CD14-positive monocyte (primary cell): Measurements from ENCODE around the gene ODC1. TPM values are rescaled to one million over a fixed set of nuclear protein-coding genes. Genes with fewer than 3 reads are reported as not detected.

Source experiments
- DNase-seq, 3 donors: peaks; one replicate each; pipeline ENCODE4 v3.0.0-alpha.2; 2011 to 2022
- H2AFZ ChIP-seq: 2 replicates; pipeline ENCODE4 v1.6.0; 2012; ENCODE audit warnings: mild to moderate bottlenecking, low read depth, low read length, inconsistent platforms; ENCODE audit not compliant: insufficient read depth, poor library complexity, severe bottlenecking
- H3K27ac ChIP-seq, 2 donors: 1 replicate in 1 of 2; 2 replicates in 1 of 2; pipeline ENCODE4 v1.5.1; 2012 to 2013; ENCODE audit warnings: low read length in 2 of 2, control low read depth in 1 of 2, inconsistent platforms in 1 of 2, low read depth in 1 of 2, mild to moderate bottlenecking in 1 of 2
- H3K27me3 ChIP-seq, 2 donors: one replicate each; pipeline versions ENCODE4 v1.6.0 to v1.6.1; 2011 to 2013; ENCODE audit warnings: low read length in 2 of 2; ENCODE audit not compliant: control insufficient read depth in 2 of 2, insufficient read depth in 2 of 2
- H3K36me3 ChIP-seq, 2 donors: replicated peaks in 1 of 2; 1 replicate in 1 of 2; 2 replicates in 1 of 2; pipeline versions ENCODE4 v1.5.1 to v1.6.1; 2012 to 2013; ENCODE audit warnings: low read length in 2 of 2, control low read depth in 1 of 2, inconsistent platforms in 1 of 2, mild to moderate bottlenecking in 1 of 2; ENCODE audit not compliant: insufficient read depth in 2 of 2, control insufficient read depth in 1 of 2
- H3K4me1 ChIP-seq, 2 donors: 1 replicate in 1 of 2; 2 replicates in 1 of 2; pipeline versions ENCODE4 v1.5.1 to v1.6.1; 2012 to 2013; ENCODE audit warnings: low read length in 2 of 2, control low read depth in 1 of 2, inconsistent platforms in 1 of 2, mild to moderate bottlenecking in 1 of 2, moderate library complexity in 1 of 2; ENCODE audit not compliant: insufficient read depth in 2 of 2, control insufficient read depth in 1 of 2
- H3K4me2 ChIP-seq: replicated peaks from 2 replicates; pipeline ENCODE3; 2012; ENCODE audit warnings: low read length, moderate library complexity, mild to moderate bottlenecking; ENCODE audit not compliant: poor library complexity, severe bottlenecking; ENCODE audit errors: extremely low read depth
- H3K4me3 ChIP-seq, 3 experiments: fragments of 200-600 bp in 1 of 3; sonication (generic) in 1 of 3; replicated peaks in 1 of 3; 1 replicate in 2 of 3; 2 replicates in 1 of 3; pipeline ENCODE4 v1.5.1; 2011 to 2013; ENCODE audit warnings: low read length in 3 of 3, mild to moderate bottlenecking in 3 of 3, control low read depth in 2 of 3, low read depth in 2 of 3, inconsistent platforms in 1 of 3, moderate library complexity in 1 of 3
- H3K79me2 ChIP-seq: 2 replicates; pipeline ENCODE4 v1.6.0; 2012; ENCODE audit warnings: mild to moderate bottlenecking, control low read depth, inconsistent platforms, low read length, moderate library complexity; ENCODE audit not compliant: insufficient read depth
- H3K9ac ChIP-seq: 2 replicates; pipeline ENCODE4 v1.6.0; 2017; ENCODE audit warnings: low read length, mild to moderate bottlenecking; ENCODE audit not compliant: insufficient read depth, poor library complexity, severe bottlenecking
- H3K9me3 ChIP-seq, 2 donors: replicated peaks in 1 of 2; 1 replicate in 1 of 2; 2 replicates in 1 of 2; pipeline versions ENCODE4 v1.5.1 to v1.6.1; 2012 to 2013; ENCODE audit warnings: low read length in 2 of 2, control low read depth in 1 of 2; ENCODE audit not compliant: control insufficient read depth in 1 of 2, insufficient read depth in 1 of 2
- H4K20me1 ChIP-seq: 2 replicates; pipeline ENCODE4 v1.6.0; 2012; ENCODE audit warnings: mild to moderate bottlenecking, low read length, control low read depth, moderate library complexity; ENCODE audit not compliant: insufficient read depth
- H3K27ac Mint-ChIP-seq, 7 donors: one replicate each; pipeline ENCODE4 v1.8.0; 2020; ENCODE audit warnings: mild to moderate bottlenecking in 7 of 7, mixed read lengths in 7 of 7, moderate library complexity in 6 of 7, inconsistent platforms in 2 of 7
- H3K27me3 Mint-ChIP-seq, 3 donors: one replicate each; pipeline ENCODE4 v1.8.0; 2021 to 2022; ENCODE audit warnings: low read depth in 3 of 3, mild to moderate bottlenecking in 3 of 3, mixed read lengths in 3 of 3, moderate library complexity in 3 of 3, inconsistent platforms in 1 of 3
- H3K36me3 Mint-ChIP-seq, 2 donors: one replicate each; pipeline ENCODE4 v1.8.0; 2020; ENCODE audit warnings: mixed read lengths in 2 of 2, inconsistent platforms in 1 of 2, mild to moderate bottlenecking in 1 of 2
- H3K4me1 Mint-ChIP-seq: one replicate; pipeline ENCODE4 v1.8.0; 2020; ENCODE audit warnings: mild to moderate bottlenecking, mixed read lengths
- H3K4me3 Mint-ChIP-seq, 2 donors: one replicate each; pipeline ENCODE4 v1.8.0; 2020; ENCODE audit warnings: mild to moderate bottlenecking in 2 of 2, mixed read lengths in 2 of 2, moderate library complexity in 1 of 2
- H3K9me3 Mint-ChIP-seq, 7 donors: one replicate each; pipeline ENCODE4 v1.8.0; 2020 to 2022; ENCODE audit warnings: mixed read lengths in 7 of 7, mild to moderate bottlenecking in 6 of 7, moderate library complexity in 6 of 7, inconsistent platforms in 2 of 7
- WGBS: methylation state at CpG from one replicate; pipeline ENCODE4 v1.1.5; 2013; ENCODE audit warnings: missing lambda C conversion rate; ENCODE audit not compliant: insufficient coverage; 5-methylcytosine and 5-hydroxymethylcytosine counted together
- intact Hi-C, 2 donors: fragments of 100-400 bp; cut with micrococcal nuclease; formaldehyde crosslinking; loops; one replicate each; pipeline versions ENCODE4 v1.15.0 to v1.15.1; 2023
- polyA plus RNA-seq, 3 donors: library from polyadenylated mRNA; depleted of rRNA in 1 of 3; unstranded in 2 of 3; stranded (reverse) in 1 of 3; fragments of 300-500 nt in 2 of 3; fragments of >200 nt in 1 of 3; fragmentation: Illumina TruSeq in 2 of 3; gene quantifications; 1 replicate in 2 of 3; 2 replicates in 1 of 3; pipeline ENCODE4 v1.2.3, GENCODE V29; 2012 to 2021
- TF ChIP-seq, protein P1 (sequence below): fragments of 200-600 bp; IDR thresholded peaks from one replicate; pipeline ENCODE4 v1.8.0; 2022; ENCODE audit warnings: antibody characterized with exemption, mild to moderate bottlenecking

Gene ODC1
- polyA plus RNA-seq, 3 donors: 22.7 to 27.3 (median 23.6) TPM

DNA sequence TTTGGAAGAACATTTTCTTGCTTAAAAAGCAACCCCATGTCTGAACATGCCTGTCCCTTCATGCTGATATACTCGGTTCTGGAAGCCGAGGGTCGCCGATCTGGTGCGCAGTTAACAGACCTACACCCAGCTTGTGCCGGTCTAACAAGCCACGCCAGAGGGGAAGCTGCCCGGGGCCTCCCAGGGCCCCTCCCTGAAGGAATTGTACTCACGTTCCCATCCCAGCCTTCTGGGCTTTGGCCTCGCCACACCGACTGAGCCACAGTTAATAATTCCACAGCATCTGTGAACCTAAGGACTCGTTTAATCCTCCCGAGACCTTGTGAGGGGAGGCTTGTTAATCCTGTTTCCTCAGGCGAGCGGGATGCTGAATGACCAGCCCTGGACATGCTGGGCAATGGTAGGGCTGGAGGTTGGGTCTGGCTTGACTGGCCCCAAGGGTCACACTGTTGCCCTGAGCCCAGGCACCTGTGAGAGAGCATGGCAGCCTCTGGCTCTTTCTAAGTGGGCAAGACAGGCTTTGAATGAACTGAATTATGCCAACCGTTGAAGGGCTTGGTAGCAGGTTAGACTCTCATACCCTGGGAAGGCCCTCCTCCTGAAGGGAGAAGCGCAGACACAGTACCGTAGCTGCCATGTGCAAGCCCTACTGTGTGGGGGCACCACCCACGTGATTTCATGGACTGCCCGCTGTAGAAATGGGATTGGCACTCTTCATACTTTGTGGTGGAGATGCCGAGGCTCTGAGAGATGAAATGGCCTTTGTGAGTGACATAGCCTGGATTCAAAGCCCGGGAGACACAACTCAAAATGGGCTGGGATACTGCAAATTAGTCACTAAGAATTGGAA, 27.9 kb upstream of the ODC1 start:
- no peaks in the 10 kb centered on the region for H3K9me3 Mint-ChIP-seq
- Histone ChIP-seq H3K9me3 (no peaks in the 10 kb centered on the region), H3K79me2 (no peaks in the 10 kb centered on the region), H3K9ac (no peak overlapping the region), H3K4me1 (no peaks in the 10 kb centered on the region), H3K4me2 (no peak overlapping the region), H3K27ac (no peak overlapping the region), H3K4me3 (no peak overlapping the region), H4K20me1 (no peaks in the 10 kb centered on the region), H2AFZ (no peak overlapping the region), H3K36me3 (no peaks in the 10 kb centered on the region), H3K27me3 (no peaks in the 10 kb centered on the region)
- no peak overlapping the region for H3K4me3 Mint-ChIP-seq
- H3K4me1 Mint-ChIP-seq: no peaks in the 10 kb centered on the region
- H3K27me3 Mint-ChIP-seq: peaks cover 6 to 9% (median 6%) of the 10 kb centered on the region in 3 donors
- H3K27ac Mint-ChIP-seq: no peak overlapping the region
- intact Hi-C loops: no loop called here
- WGBS: 98% methylated on average over 12 of the region's 22 CpGs
- H3K36me3 Mint-ChIP-seq: no peaks in the 10 kb centered on the region
- no peak for DNase-seq
- TF ChIP-seq, protein P1, sequence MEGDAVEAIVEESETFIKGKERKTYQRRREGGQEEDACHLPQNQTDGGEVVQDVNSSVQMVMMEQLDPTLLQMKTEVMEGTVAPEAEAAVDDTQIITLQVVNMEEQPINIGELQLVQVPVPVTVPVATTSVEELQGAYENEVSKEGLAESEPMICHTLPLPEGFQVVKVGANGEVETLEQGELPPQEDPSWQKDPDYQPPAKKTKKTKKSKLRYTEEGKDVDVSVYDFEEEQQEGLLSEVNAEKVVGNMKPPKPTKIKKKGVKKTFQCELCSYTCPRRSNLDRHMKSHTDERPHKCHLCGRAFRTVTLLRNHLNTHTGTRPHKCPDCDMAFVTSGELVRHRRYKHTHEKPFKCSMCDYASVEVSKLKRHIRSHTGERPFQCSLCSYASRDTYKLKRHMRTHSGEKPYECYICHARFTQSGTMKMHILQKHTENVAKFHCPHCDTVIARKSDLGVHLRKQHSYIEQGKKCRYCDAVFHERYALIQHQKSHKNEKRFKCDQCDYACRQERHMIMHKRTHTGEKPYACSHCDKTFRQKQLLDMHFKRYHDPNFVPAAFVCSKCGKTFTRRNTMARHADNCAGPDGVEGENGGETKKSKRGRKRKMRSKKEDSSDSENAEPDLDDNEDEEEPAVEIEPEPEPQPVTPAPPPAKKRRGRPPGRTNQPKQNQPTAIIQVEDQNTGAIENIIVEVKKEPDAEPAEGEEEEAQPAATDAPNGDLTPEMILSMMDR: no peak

- Histone ChIP-seq H3K9me3 (no peaks in the 10 kb centered on the region), H2AFZ (no peak overlapping the region), H3K4me3 (no peak overlapping the region), H3K4me1 (no peaks in the 10 kb centered on the region), H3K9ac (no peak overlapping the region), H3K27me3 (no peaks in the 10 kb centered on the region), H3K36me3 (no peaks in the 10 kb centered on the region), H3K79me2 (no peaks in the 10 kb centered on the region), H3K4me2 (no peak overlapping the region), H3K27ac (no peak overlapping the region), H4K20me1 (no peaks in the 10 kb centered on the region)
- no peak for DNase-seq
- Mint-ChIP-seq H3K4me1 (no peaks in the 10 kb centered on the region), H3K9me3 (no peaks in the 10 kb centered on the region), H3K36me3 (no peaks in the 10 kb centered on the region), H3K27ac (no peak overlapping the region), H3K4me3 (no peak overlapping the region), H3K27me3 (peaks cover under 1 to 8% (median 3%) of the 10 kb centered on the region in 3 donors)
- WGBS: 95% methylated on average over 17 of the region's 21 CpGs
- TF ChIP-seq, protein P1: no peak
- intact Hi-C loops: no loop called here
These were observed 27.1 kb upstream of the ODC1 start for GRCh38 chr2:10475221-10475722.
